H54 (cell line): ENCODE measurements around the gene IGFL2.

Experiments
- DNase-seq: peaks from one replicate; pipeline ENCODE4 v3.0.0; 2011; ENCODE audit warnings: low spot score, mixed read lengths; ENCODE audit not compliant: insufficient read length
- FAIRE-seq: peaks from 3 replicates; lab custom pipeline; 2011; peaks lifted over from hg19 to GRCh38; lab: Jason Lieb, UNC
- POLR2A ChIP-seq: IDR thresholded peaks from 2 replicates; pipeline ENCODE4 v1.6.1; 2011; ENCODE audit warnings: low read depth, mild to moderate bottlenecking, low read length

Gene IGFL2

GRCh38 chr19:46131485-46132143, 16.4 kb upstream of the IGFL2 start:
- TF ChIP-seq POLR2A = no peak
- DNase-seq = no peak

GRCh38 chr19:46132508-46133100, 15.4 kb upstream of the IGFL2 start:
- no peak for TF ChIP-seq POLR2A
- FAIRE-seq (no peak), DNase-seq (no peak)

More at GRCh38 chr19:46131485-46132143, 16.4 kb upstream of the IGFL2 start:
- no peak for FAIRE-seq

GRCh38 chr19:46133101-46133627, 14.9 kb upstream of the IGFL2 start:
- DNase-seq (no peak), FAIRE-seq (no peak)
- TF ChIP-seq POLR2A = no peak

GRCh38 chr19:46133777-46134241, 14.2 kb upstream of the IGFL2 start:
- no peak for DNase-seq
- FAIRE-seq = no peak
- TF ChIP-seq POLR2A = no peak

- DNase-seq (no peak), FAIRE-seq (no peak)
- TF ChIP-seq POLR2A = no peak
Observed at GRCh38 chr19:46134527-46134926, 13.5 kb upstream of the IGFL2 start.

- no peak for TF ChIP-seq POLR2A
- DNase-seq = no peak
- FAIRE-seq = no peak
Observed at GRCh38 chr19:46137915-46138473, 10.0 kb upstream of the IGFL2 start.

- no peak for FAIRE-seq
- no peak for DNase-seq
- TF ChIP-seq POLR2A = no peak
Observed at GRCh38 chr19:46141421-46141820, 6.6 kb upstream of the IGFL2 start.

GRCh38 chr19:46142294-46142693, 5.7 kb upstream of the IGFL2 start:
- no peak for FAIRE-seq
- no peak for TF ChIP-seq POLR2A
- no peak for DNase-seq

GRCh38 chr19:46144756-46145155, 3.3 kb upstream of the IGFL2 start:
- no peak for FAIRE-seq
- no peak for DNase-seq

GRCh38 chr19:46147166-46147740, 785 bp upstream of the IGFL2 start:
- FAIRE-seq (no peak), DNase-seq (no peak)

More at GRCh38 chr19:46144756-46145155, 3.3 kb upstream of the IGFL2 start:
- no peak for TF ChIP-seq POLR2A

GRCh38 chr19:46150606-46151005, 2.6 kb downstream of the IGFL2 start:
- FAIRE-seq (no peak), DNase-seq (no peak)
- no peak for TF ChIP-seq POLR2A

More at GRCh38 chr19:46147166-46147740, 785 bp upstream of the IGFL2 start:
- no peak for TF ChIP-seq POLR2A

GRCh38 chr19:46155237-46155636, 7.2 kb downstream of the IGFL2 start:
- no peak for FAIRE-seq
- TF ChIP-seq POLR2A = no peak

GRCh38 chr19:46159418-46160232, 11.6 kb downstream of the IGFL2 start:
- FAIRE-seq (no peak), DNase-seq (no peak)
- no peak for TF ChIP-seq POLR2A

More at GRCh38 chr19:46155237-46155636, 7.2 kb downstream of the IGFL2 start:
- no peak for DNase-seq
